ENCODE data around the gene PSMD6. TPM values are rescaled to one million over a fixed set of nuclear protein-coding genes. Genes with fewer than 3 reads are reported as not detected.

PSMD6 gene
- total RNA-seq, 1 experiment from 2014 or later = 62.7 TPM

GRCh38 chr3:64019271-64019670 is 4.0 kb downstream of the PSMD6 start:
- Mint-ChIP-seq H3K36me3 (ENCODE audit: insufficient read depth, unreplicated experiment) (peaks cover 79% of the 10 kb centered on the region), H3K4me1 (ENCODE audit: insufficient read depth, unreplicated experiment) (peaks cover 20% of the 10 kb centered on the region), H3K4me3 (ENCODE audit: unreplicated experiment) (no peak overlapping the region), H3K27me3 (ENCODE audit: insufficient read depth, unreplicated experiment) (no peaks in the 10 kb centered on the region), H3K9me3 (ENCODE audit: unreplicated experiment) (no peaks in the 10 kb centered on the region), H3K27ac (ENCODE audit: low read depth, unreplicated experiment) (no peak overlapping the region)
- no peak for DNase-seq (ENCODE audit: unreplicated experiment)
- intact Hi-C loops (cut with micrococcal nuclease) = no loop called here
- no peak for TF ChIP-seq CTCF (IDR thresholded peaks at IDR 0.05; ENCODE audit: unreplicated experiment)
- POLR2A ChIA-PET = interaction anchor here (1.3 kb wide), 1 partner anchor 11 kb away, joined by 8 read pairs; no protein-coding TSS in a partner anchor
- no TSS peak for BruUV-seq (replicated peaks)
- CTCF ChIA-PET = interaction anchor here (0.6 to 3.9 kb wide), 3 partner anchors 11 to 465 kb away, joined by 3 to 12 read pairs (median 3); no protein-coding TSS in a partner anchor

DNA sequence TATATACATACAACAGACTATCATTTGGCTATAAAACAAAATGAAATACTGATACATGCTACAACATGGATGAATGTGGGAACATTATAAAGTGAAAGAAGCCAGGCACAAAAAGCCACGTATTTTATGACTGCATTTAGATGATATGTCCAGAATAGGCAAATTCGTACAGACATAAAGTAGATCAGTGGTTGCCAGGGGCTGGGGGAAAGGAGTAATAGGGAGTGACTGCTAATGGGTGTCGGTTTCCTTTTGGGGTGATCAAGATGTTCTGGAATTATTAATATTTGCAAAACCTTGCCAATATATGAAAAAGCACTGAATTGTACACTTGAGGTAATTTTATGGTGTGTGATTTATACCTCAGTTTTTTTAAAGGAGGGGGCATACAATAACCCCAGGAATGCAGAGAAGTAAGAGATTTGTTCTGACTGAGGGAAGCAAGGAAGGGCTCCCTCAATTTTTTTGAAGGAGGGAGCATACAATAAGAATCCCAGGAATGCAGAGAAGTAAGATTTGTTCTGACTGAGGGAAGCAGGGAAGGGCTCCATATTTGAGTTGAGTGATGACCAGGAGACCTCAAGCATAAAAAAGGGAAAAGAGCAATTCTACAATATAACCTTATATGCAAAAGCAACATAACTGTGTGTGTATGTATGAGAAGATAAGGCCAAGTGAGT is 6.2 kb downstream of the PSMD6 start:
- no peak for TF ChIP-seq CTCF (IDR thresholded peaks at IDR 0.05; ENCODE audit: unreplicated experiment)
- Mint-ChIP-seq H3K4me3 (ENCODE audit: unreplicated experiment) (peak overlapping the region; percentile 22), H3K27me3 (ENCODE audit: insufficient read depth, unreplicated experiment) (no peaks in the 10 kb centered on the region), H3K27ac (ENCODE audit: low read depth, unreplicated experiment) (peak overlapping the region; percentile 81), H3K4me1 (ENCODE audit: insufficient read depth, unreplicated experiment) (peaks cover 22% of the 10 kb centered on the region), H3K9me3 (ENCODE audit: unreplicated experiment) (no peaks in the 10 kb centered on the region), H3K36me3 (ENCODE audit: insufficient read depth, unreplicated experiment) (peaks cover 88% of the 10 kb centered on the region)
- ChIA-PET POLR2A (interaction anchor here (1.2 kb wide), 1 partner anchor 8 kb away, joined by 8 read pairs; no protein-coding TSS in a partner anchor), CTCF (interaction anchor here (0.8 to 3.9 kb wide), 3 partner anchors 23 to 468 kb away, joined by 6 to 12 read pairs (median 7); no protein-coding TSS in a partner anchor)
- DNase-seq (ENCODE audit: unreplicated experiment) = no peak
- intact Hi-C loops (cut with micrococcal nuclease) = no loop called here
- BruUV-seq (replicated peaks) = no TSS peak

DNA sequence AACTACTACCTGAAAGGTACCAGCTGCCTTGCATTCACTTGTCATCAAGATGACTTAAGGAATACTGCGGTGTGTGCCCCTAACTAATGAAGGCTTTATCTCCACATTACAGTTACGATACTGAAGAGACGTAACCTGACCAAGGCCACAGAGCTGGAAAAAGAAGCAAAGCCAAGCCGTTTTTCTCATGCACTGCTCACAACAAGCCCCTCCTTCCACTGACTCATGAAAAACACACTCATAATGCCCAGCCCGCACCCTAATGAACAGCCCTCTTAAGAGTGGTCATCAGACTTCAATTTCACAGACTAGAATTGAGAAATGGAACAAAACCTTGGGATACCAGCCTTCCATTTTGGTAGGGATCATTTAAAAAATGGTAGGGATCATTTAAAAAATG is 11.6 kb downstream of the PSMD6 start:
- H3K9me3 Mint-ChIP-seq (ENCODE audit: unreplicated experiment) = no peaks in the 10 kb centered on the region
- peaks cover 18% of the 10 kb centered on the region for H3K4me1 Mint-ChIP-seq (ENCODE audit: insufficient read depth, unreplicated experiment)
- no peaks in the 10 kb centered on the region for H3K27me3 Mint-ChIP-seq (ENCODE audit: insufficient read depth, unreplicated experiment)
- TF ChIP-seq CTCF (IDR thresholded peaks at IDR 0.05; ENCODE audit: unreplicated experiment) = no peak
- CTCF ChIA-PET = interaction anchor here (1.0 to 2.2 kb wide), 2 partner anchors 11 to 50 kb away, joined by 3 to 12 read pairs; partner anchors contain the start of gene PSMD6
- no peak overlapping the region for H3K27ac Mint-ChIP-seq (ENCODE audit: low read depth, unreplicated experiment)
- intact Hi-C loops (cut with micrococcal nuclease) = no loop called here
- H3K4me3 Mint-ChIP-seq (ENCODE audit: unreplicated experiment) = no peak overlapping the region
- DNase-seq (ENCODE audit: unreplicated experiment) = peak; percentile 44
- no TSS peak for BruUV-seq (replicated peaks)
- POLR2A ChIA-PET = interaction anchor here (0.7 to 2.4 kb wide), 3 partner anchors 11 to 475 kb away, joined by 3 to 10 read pairs (median 4); partner anchors contain the start of gene PSMD6
- H3K36me3 Mint-ChIP-seq (ENCODE audit: insufficient read depth, unreplicated experiment) = peaks cover 42% of the 10 kb centered on the region

DNA sequence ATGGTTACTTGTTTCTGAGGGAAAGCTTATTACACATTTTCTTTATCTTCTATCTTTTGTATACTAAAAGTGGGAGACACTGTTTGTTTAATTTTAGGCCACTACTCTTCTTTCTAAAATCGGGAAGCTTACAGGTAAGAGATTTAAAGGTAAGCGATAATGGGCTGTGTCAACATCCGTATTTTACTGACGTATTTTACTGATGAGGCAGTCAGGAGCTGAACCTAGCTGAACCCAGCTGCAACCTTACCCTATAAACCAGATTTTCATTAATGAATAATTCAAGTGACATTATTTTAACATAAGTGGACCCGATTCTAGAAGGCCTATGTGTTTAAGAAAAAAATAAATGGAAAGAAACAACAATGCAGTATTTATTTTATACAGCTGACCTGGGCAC is 13.1 kb downstream of the PSMD6 start:
- BruUV-seq (replicated peaks) = no TSS peak
- H3K27ac Mint-ChIP-seq (ENCODE audit: low read depth, unreplicated experiment) = peak overlapping the region; percentile 13
- H3K36me3 Mint-ChIP-seq (ENCODE audit: insufficient read depth, unreplicated experiment) = peaks cover 28% of the 10 kb centered on the region
- intact Hi-C loops (cut with micrococcal nuclease) = no loop called here
- DNase-seq (ENCODE audit: unreplicated experiment) = no peak
- H3K4me1 Mint-ChIP-seq (ENCODE audit: insufficient read depth, unreplicated experiment) = peaks cover 17% of the 10 kb centered on the region
- ChIA-PET CTCF (interaction anchor here (0.6 to 5.3 kb wide), 5 partner anchors 13 to 475 kb away, joined by 3 to 57 read pairs (median 9); partner anchors contain the start of gene PSMD6), POLR2A (interaction anchor here (1.1 to 3.5 kb wide), 4 partner anchors 12 to 42 kb away, joined by 3 to 18 read pairs (median 4); partner anchors contain the start of gene PSMD6)
- H3K27me3 Mint-ChIP-seq (ENCODE audit: insufficient read depth, unreplicated experiment) = no peaks in the 10 kb centered on the region
- TF ChIP-seq CTCF (IDR thresholded peaks at IDR 0.05; ENCODE audit: unreplicated experiment) = no peak
- no peaks in the 10 kb centered on the region for H3K9me3 Mint-ChIP-seq (ENCODE audit: unreplicated experiment)
- no peak overlapping the region for H3K4me3 Mint-ChIP-seq (ENCODE audit: unreplicated experiment)
